ENCODE measurements around the gene ZNF304. TPM values are rescaled to one million over a fixed set of nuclear protein-coding genes. Genes with fewer than 3 reads are reported as not detected.
"Not testable (repeated sequence)": the region's sequence is repeated elsewhere in the genome, so short reads cannot be mapped to it uniquely, and the experiment has no call there.

Gene ZNF304
- total and polyA plus RNA-seq, 9 donors = 3.0 to 13.0 (median 9.1) TPM

GRCh38 chr19:57374179-57374578 lies 23.1 kb downstream of the ZNF304 start:
- H3K27me3 ChIP-seq = no peaks in the 10 kb centered on the region
- DNase-seq = no peak
- H3K4me1 ChIP-seq (ENCODE audit: insufficient read depth) = no peaks in the 10 kb centered on the region
- H3K4me3 ChIP-seq = no peak overlapping the region
- intact Hi-C loops (cut with DNase I) = no loop called here
- H3K9me3 ChIP-seq = peaks cover 0 to 36% of the 10 kb centered on the region in 2 donors
- TF ChIP-seq CTCF (IDR thresholded peaks at IDR 0.05) = no peak
- 97 to 99% (median 98%) methylated on average over 6 of the region's 6 CpGs for WGBS, 3 donors
- no peak overlapping the region for H3K27ac ChIP-seq
- H3K36me3 ChIP-seq = no peaks in the 10 kb centered on the region

GRCh38 chr19:57374647-57375046 lies 23.6 kb downstream of the ZNF304 start:
- intact Hi-C loops (cut with DNase I); DNase-seq: not testable (repeated sequence)
- WGBS, 3 donors = 95 to 98% (median 97%) methylated on average over 2 of the region's 2 CpGs

GRCh38 chr19:57376151-57376550 lies 25.1 kb downstream of the ZNF304 start:
- 92 to 93% (median 92%) methylated on average over 6 of the region's 6 CpGs for WGBS, 3 donors
- Histone ChIP-seq H3K9me3 (peaks cover 0 to 41% of the 10 kb centered on the region in 2 donors), H3K27me3 (no peaks in the 10 kb centered on the region), H3K36me3 (no peaks in the 10 kb centered on the region), H3K27ac (no peak overlapping the region), H3K4me1 (ENCODE audit: insufficient read depth) (no peaks in the 10 kb centered on the region), H3K4me3 (no peak overlapping the region)
- DNase-seq = no peak
- intact Hi-C loops (cut with DNase I) = no loop called here
- no peak for TF ChIP-seq POLR2A (IDR thresholded peaks at IDR 0.05)
- no peak for TF ChIP-seq EP300 (IDR thresholded peaks at IDR 0.05)
- TF ChIP-seq CTCF (IDR thresholded peaks at IDR 0.05) = no peak

More at GRCh38 chr19:57374647-57375046, 23.6 kb downstream of the ZNF304 start:
- H3K4me1 ChIP-seq (ENCODE audit: insufficient read depth); H3K4me3 ChIP-seq; H3K27me3 ChIP-seq; H3K36me3 ChIP-seq; H3K27ac ChIP-seq: not testable (repeated sequence)
- H3K9me3 ChIP-seq = peaks cover 0 to 38% of the 10 kb centered on the region in 2 donors

- 95 to 96% (median 95%) methylated on average over 3 of the region's 3 CpGs for WGBS, 3 donors
These were observed 26.6 kb downstream of the ZNF304 start for GRCh38 chr19:57377498-57378146.

More at GRCh38 chr19:57377498-57378146, 26.6 kb downstream of the ZNF304 start:
- no peaks in the 10 kb centered on the region for H3K27me3 ChIP-seq
- no peaks in the 10 kb centered on the region for H3K36me3 ChIP-seq
- no peak overlapping the region for H3K4me3 ChIP-seq
- no peaks in the 10 kb centered on the region for H3K4me1 ChIP-seq (ENCODE audit: insufficient read depth)
- no peak overlapping the region for H3K27ac ChIP-seq
- peaks cover 0 to 41% of the 10 kb centered on the region in 2 donors for H3K9me3 ChIP-seq
- DNase-seq = no peak
- intact Hi-C loops (cut with DNase I) = no loop called here
- TF ChIP-seq POLR2A (IDR thresholded peaks at IDR 0.05) (no peak), CTCF (IDR thresholded peaks at IDR 0.05) (no peak), EP300 (IDR thresholded peaks at IDR 0.05) (no peak)
